ENCODE data around the gene MAPK1. TPM values are rescaled to one million over a fixed set of nuclear protein-coding genes. Genes with fewer than 3 reads are reported as not detected.
"Not testable (repeated sequence)": the region's sequence is repeated elsewhere in the genome, so short reads cannot be mapped to it uniquely, and the experiment has no call there.

The MAPK1 gene
- total RNA-seq, 1 donor, result 46.3 TPM

DNA sequence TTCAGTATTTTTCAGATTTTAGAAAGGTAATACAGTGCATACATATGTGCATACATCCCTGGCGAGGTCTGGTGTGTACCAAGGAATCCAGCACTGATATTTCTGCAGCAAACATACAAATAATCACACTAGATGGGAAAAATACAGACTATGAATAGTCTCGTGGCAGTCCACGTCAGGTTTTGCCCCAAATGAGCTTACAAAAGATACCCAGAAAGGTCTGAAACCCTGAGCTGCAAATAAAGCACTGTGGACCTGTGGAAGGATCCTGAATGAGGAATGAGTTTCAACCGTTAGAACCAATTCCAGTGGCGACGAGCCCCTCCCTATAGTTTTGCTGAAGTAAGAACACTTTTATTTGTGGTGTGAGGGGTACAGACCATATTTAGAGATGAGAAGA is 24.5 kb downstream of the MAPK1 start:
- peaks cover 39% of the 10 kb centered on the region for H4K20me1 ChIP-seq (ENCODE audit: insufficient read depth, low read length)
- no peak overlapping the region for H3K4me3 ChIP-seq (ENCODE audit: insufficient read depth, low read length)

DNA sequence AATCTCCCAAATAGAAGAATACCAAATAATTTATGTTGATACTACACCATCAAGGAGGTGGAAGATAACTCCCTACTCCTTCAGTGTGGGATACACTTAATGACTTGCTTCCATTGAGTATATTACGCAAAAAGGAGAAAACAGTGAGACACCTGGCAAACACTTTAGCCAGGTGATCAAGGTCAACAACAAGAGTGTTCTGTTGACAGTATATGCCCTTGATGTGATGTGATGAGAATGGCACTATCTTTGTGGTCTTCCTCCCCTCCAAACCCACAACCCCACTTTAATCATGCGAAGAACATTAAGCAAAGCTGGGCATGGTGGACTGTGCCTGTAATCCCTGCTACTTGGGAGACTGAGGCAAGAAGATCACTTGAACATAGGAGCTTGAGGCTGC is 26.0 kb downstream of the MAPK1 start:
- H3K9me3 ChIP-seq (ENCODE audit: low read depth, low read length), result no peaks in the 10 kb centered on the region
- no peak for DNase-seq (ENCODE audit: insufficient read length, low spot score, missing footprints)
- H4K20me1 ChIP-seq (ENCODE audit: insufficient read depth, low read length), result peaks cover 46% of the 10 kb centered on the region
- H3K4me3 ChIP-seq (ENCODE audit: insufficient read depth, low read length), result no peak overlapping the region
- TF ChIP-seq, protein P1, sequence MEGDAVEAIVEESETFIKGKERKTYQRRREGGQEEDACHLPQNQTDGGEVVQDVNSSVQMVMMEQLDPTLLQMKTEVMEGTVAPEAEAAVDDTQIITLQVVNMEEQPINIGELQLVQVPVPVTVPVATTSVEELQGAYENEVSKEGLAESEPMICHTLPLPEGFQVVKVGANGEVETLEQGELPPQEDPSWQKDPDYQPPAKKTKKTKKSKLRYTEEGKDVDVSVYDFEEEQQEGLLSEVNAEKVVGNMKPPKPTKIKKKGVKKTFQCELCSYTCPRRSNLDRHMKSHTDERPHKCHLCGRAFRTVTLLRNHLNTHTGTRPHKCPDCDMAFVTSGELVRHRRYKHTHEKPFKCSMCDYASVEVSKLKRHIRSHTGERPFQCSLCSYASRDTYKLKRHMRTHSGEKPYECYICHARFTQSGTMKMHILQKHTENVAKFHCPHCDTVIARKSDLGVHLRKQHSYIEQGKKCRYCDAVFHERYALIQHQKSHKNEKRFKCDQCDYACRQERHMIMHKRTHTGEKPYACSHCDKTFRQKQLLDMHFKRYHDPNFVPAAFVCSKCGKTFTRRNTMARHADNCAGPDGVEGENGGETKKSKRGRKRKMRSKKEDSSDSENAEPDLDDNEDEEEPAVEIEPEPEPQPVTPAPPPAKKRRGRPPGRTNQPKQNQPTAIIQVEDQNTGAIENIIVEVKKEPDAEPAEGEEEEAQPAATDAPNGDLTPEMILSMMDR (IDR thresholded peaks at IDR 0.05; ENCODE audit: extremely low read depth, low read depth, low read length), result no peak
- no peaks in the 10 kb centered on the region for H3K27me3 ChIP-seq (ENCODE audit: insufficient read depth, low read length)
- no peak overlapping the region for H2AFZ ChIP-seq (ENCODE audit: low read length)
- H3K27ac ChIP-seq (ENCODE audit: low read depth, low read length), result no peak overlapping the region
- H3K4me1 ChIP-seq (ENCODE audit: insufficient read depth, low read length), result peaks cover 17% of the 10 kb centered on the region
- peaks cover 83% of the 10 kb centered on the region for H3K79me2 ChIP-seq (ENCODE audit: insufficient read depth, low read length)
- H3K36me3 ChIP-seq (ENCODE audit: insufficient read depth, low read length), result no peaks in the 10 kb centered on the region
- H3K4me2 ChIP-seq (ENCODE audit: insufficient read depth, low read length), result no peak overlapping the region

More for the DNA sequence above, 24.5 kb downstream of the MAPK1 start:
- H3K9me3 ChIP-seq (ENCODE audit: low read depth, low read length), result no peaks in the 10 kb centered on the region
- H3K4me2 ChIP-seq (ENCODE audit: insufficient read depth, low read length), result no peak overlapping the region
- H3K4me1 ChIP-seq (ENCODE audit: insufficient read depth, low read length), result peaks cover 3% of the 10 kb centered on the region
- no peak overlapping the region for H3K27ac ChIP-seq (ENCODE audit: low read depth, low read length)
- TF ChIP-seq, protein P1 (IDR thresholded peaks at IDR 0.05; ENCODE audit: extremely low read depth, low read depth, low read length), result no peak
- no peaks in the 10 kb centered on the region for H3K27me3 ChIP-seq (ENCODE audit: insufficient read depth, low read length)
- H3K36me3 ChIP-seq (ENCODE audit: insufficient read depth, low read length), result no peaks in the 10 kb centered on the region
- H3K79me2 ChIP-seq (ENCODE audit: insufficient read depth, low read length), result peaks cover 89% of the 10 kb centered on the region
- DNase-seq (ENCODE audit: insufficient read length, low spot score, missing footprints), result no peak
- no peak overlapping the region for H2AFZ ChIP-seq (ENCODE audit: low read length)

DNA sequence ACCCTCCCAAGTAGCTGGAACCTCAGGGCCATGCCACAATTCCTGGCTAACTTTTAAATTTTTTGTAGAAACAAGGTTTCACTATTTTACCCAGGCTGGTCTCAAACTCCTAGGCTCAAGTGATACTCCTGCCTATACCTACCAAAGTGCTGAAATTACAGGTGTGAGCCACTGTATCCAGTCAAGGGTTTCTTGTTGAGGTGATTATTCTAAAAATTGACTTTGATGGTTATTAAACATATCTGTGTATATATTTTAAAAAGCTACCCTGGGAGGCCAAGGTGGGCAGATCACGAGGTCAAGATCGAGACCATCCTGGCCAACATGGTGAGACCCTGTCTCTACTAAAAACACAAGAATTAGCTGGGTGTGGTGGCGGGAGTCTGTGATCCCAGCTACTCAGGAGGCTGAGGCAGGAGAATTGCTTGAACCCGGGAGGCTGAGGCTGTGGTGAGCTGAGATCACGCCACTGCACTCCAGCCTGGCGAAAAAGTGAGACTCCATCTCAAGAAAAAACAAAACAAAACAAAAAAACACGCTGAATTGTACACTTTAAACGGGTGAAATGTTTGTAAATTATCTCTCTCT is 27.1 kb downstream of the MAPK1 start:
- Histone ChIP-seq H3K27ac (ENCODE audit: low read depth, low read length) (no peak overlapping the region), H3K4me2 (ENCODE audit: insufficient read depth, low read length) (no peak overlapping the region), H3K79me2 (ENCODE audit: insufficient read depth, low read length) (peaks cover 83% of the 10 kb centered on the region), H2AFZ (ENCODE audit: low read length) (no peak overlapping the region), H3K4me3 (ENCODE audit: insufficient read depth, low read length) (no peak overlapping the region), H3K27me3 (ENCODE audit: insufficient read depth, low read length) (no peaks in the 10 kb centered on the region), H3K4me1 (ENCODE audit: insufficient read depth, low read length) (peaks cover 17% of the 10 kb centered on the region), H3K9me3 (ENCODE audit: low read depth, low read length) (no peaks in the 10 kb centered on the region), H3K36me3 (ENCODE audit: insufficient read depth, low read length) (no peaks in the 10 kb centered on the region), H4K20me1 (ENCODE audit: insufficient read depth, low read length) (peaks cover 43% of the 10 kb centered on the region)
- TF ChIP-seq, protein P1 (IDR thresholded peaks at IDR 0.05; ENCODE audit: extremely low read depth, low read depth, low read length), result no peak
- no peak for DNase-seq (ENCODE audit: insufficient read length, low spot score, missing footprints)

DNA sequence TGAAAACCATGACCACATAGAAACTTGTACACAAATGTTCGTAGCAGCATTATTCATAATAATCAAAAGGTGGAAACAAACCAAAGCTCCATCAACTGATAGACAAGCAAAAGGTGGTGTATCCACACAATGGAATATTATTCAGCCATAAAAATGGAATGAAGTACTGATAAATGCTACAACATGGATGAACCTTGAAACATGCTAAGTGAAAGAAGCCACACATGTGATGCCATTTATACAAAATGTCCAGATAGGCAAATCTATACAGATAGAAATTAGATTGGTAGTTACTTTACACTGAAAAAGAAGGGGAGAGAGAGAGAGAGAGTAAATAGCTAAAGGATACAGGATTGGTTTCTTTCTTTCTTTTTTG is 27.7 kb downstream of the MAPK1 start:
- peaks cover 17% of the 10 kb centered on the region for H3K4me1 ChIP-seq (ENCODE audit: insufficient read depth, low read length)
- H3K36me3 ChIP-seq (ENCODE audit: insufficient read depth, low read length), result no peaks in the 10 kb centered on the region
- H3K4me3 ChIP-seq (ENCODE audit: insufficient read depth, low read length), result no peak overlapping the region
- no peak overlapping the region for H3K27ac ChIP-seq (ENCODE audit: low read depth, low read length)
- no peak for DNase-seq (ENCODE audit: insufficient read length, low spot score, missing footprints)
- TF ChIP-seq, protein P1 (IDR thresholded peaks at IDR 0.05; ENCODE audit: extremely low read depth, low read depth, low read length), result no peak
- no peaks in the 10 kb centered on the region for H3K9me3 ChIP-seq (ENCODE audit: low read depth, low read length)
- H4K20me1 ChIP-seq (ENCODE audit: insufficient read depth, low read length), result peaks cover 49% of the 10 kb centered on the region
- H3K4me2 ChIP-seq (ENCODE audit: insufficient read depth, low read length), result no peak overlapping the region
- H2AFZ ChIP-seq (ENCODE audit: low read length), result no peak overlapping the region
- H3K27me3 ChIP-seq (ENCODE audit: insufficient read depth, low read length), result no peaks in the 10 kb centered on the region
- H3K79me2 ChIP-seq (ENCODE audit: insufficient read depth, low read length), result peaks cover 84% of the 10 kb centered on the region

DNA sequence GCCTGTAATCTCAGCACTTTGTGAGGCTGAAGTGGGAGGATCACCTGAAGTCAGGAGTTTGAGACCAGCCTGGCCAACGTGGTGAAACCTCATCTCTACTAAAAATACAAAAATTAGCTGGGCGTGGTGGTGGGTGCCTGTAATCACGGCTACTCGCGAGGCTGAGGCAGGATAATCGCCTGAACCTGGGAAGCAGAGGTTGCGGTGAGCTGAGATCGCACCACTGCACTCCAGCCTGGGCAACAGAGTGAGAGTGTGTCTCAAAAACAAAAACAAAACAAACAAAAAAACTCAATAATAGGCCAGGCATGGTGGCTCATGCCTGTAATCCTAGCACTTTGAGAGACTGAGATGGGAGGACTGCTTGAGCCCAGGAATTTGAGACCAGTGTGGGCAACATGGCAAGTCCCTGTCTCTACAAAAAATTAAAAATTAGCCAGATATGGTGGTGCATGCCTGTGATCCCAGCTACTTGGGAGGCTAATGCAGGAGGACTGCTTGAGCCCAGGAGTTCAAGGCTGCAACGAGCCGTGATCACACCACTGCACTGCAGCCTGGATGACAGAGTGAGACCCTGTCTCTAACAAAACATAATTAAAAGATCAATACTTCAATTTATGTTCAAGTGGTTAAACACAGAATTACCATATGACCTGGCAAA is 28.2 kb downstream of the MAPK1 start:
- Histone ChIP-seq H3K79me2 (ENCODE audit: insufficient read depth, low read length) (peaks cover 84% of the 10 kb centered on the region), H4K20me1 (ENCODE audit: insufficient read depth, low read length) (peaks cover 49% of the 10 kb centered on the region), H3K4me1 (ENCODE audit: insufficient read depth, low read length) (peaks cover 17% of the 10 kb centered on the region)
- H3K4me3 ChIP-seq (ENCODE audit: insufficient read depth, low read length); H2AFZ ChIP-seq (ENCODE audit: low read length); DNase-seq (ENCODE audit: insufficient read length, low spot score, missing footprints); H3K27me3 ChIP-seq (ENCODE audit: insufficient read depth, low read length); H3K27ac ChIP-seq (ENCODE audit: low read depth, low read length); H3K36me3 ChIP-seq (ENCODE audit: insufficient read depth, low read length); H3K9me3 ChIP-seq (ENCODE audit: low read depth, low read length); H3K4me2 ChIP-seq (ENCODE audit: insufficient read depth, low read length): not testable (repeated sequence)
